GM12891 (cell line): ENCODE data around the gene DNAH5.

Experiments used
- POLR2A ChIP-seq: IDR thresholded peaks from 2 replicates; pipeline ENCODE4 v1.6.1; 2011; ENCODE audit warnings: low read depth, low read length, control low read depth
- POLR2AphosphoS5 ChIP-seq: IDR thresholded peaks from 2 replicates; pipeline ENCODE4 v1.6.1; 2011; ENCODE audit warnings: low read depth, low read length, control low read depth
- POU2F2 ChIP-seq: IDR thresholded peaks from 2 replicates; pipeline ENCODE4 v1.6.1; 2011; ENCODE audit warnings: low read depth, mild to moderate bottlenecking, control low read depth, low read length, moderate library complexity
- SPI1 ChIP-seq: IDR thresholded peaks from 2 replicates; pipeline ENCODE4 v1.6.1; 2011; ENCODE audit warnings: low read depth, low read length, control low read depth
- TAF1 ChIP-seq: IDR thresholded peaks from 2 replicates; pipeline ENCODE4 v1.6.1; 2011; ENCODE audit warnings: low read depth, low read length, control low read depth

GRCh38 chr5:13932011-13932410, 12.5 kb downstream of the DNAH5 start:
- TF ChIP-seq POLR2A (no peak), POLR2AphosphoS5 (no peak), TAF1 (no peak), POU2F2 (no peak), SPI1 (no peak)
